Measurements from ENCODE around the gene GAD2.

GAD2 gene

GRCh38 chr10:26221541-26221940, 5.0 kb downstream of the GAD2 start:
- Histone ChIP-seq H3K4me2 (ENCODE audit: low read length) (no peak overlapping the region), H3K36me3 (replicated peaks; ENCODE audit: low read depth, low read length) (no peaks in the 10 kb centered on the region), H4K20me1 (ENCODE audit: insufficient read depth, low read length) (no peaks in the 10 kb centered on the region), H3K4me3 (ENCODE audit: low read length) (no peak overlapping the region), H3K27ac (ENCODE audit: low read length) (no peak overlapping the region), H3K79me2 (ENCODE audit: low read length) (no peaks in the 10 kb centered on the region), H3K4me1 (ENCODE audit: low read length) (no peaks in the 10 kb centered on the region), H2AFZ (ENCODE audit: low read depth, low read length) (no peak overlapping the region), H3K9ac (ENCODE audit: low read length) (no peak overlapping the region), H3K27me3 (ENCODE audit: low read depth, low read length) (peaks cover 19% of the 10 kb centered on the region; the same call in 1 of the 2 replicates), H3K9me3 (ENCODE audit: insufficient read depth, low read length) (no peaks in the 10 kb centered on the region)
- no peak for TF ChIP-seq EZH2phosphoT487 (IDR thresholded peaks at IDR 0.05; ENCODE audit: low read depth)
- TF ChIP-seq CTCF (IDR thresholded peaks at IDR 0.05; ENCODE audit: low read depth, low read length), result no peak

- TF ChIP-seq EZH2phosphoT487 (IDR thresholded peaks at IDR 0.05; ENCODE audit: low read depth) (no peak), CTCF (IDR thresholded peaks at IDR 0.05; ENCODE audit: low read depth, low read length) (no peak)
- Histone ChIP-seq H4K20me1 (ENCODE audit: insufficient read depth, low read length) (no peaks in the 10 kb centered on the region), H3K4me2 (ENCODE audit: low read length) (no peak overlapping the region), H3K9ac (ENCODE audit: low read length) (no peak overlapping the region), H3K9me3 (ENCODE audit: insufficient read depth, low read length) (no peaks in the 10 kb centered on the region), H2AFZ (ENCODE audit: low read depth, low read length) (no peak overlapping the region), H3K4me3 (ENCODE audit: low read length) (no peak overlapping the region), H3K4me1 (ENCODE audit: low read length) (no peaks in the 10 kb centered on the region), H3K79me2 (ENCODE audit: low read length) (no peaks in the 10 kb centered on the region), H3K27ac (ENCODE audit: low read length) (no peak overlapping the region), H3K27me3 (ENCODE audit: low read depth, low read length) (peaks cover 19% of the 10 kb centered on the region; the same call in 1 of the 2 replicates), H3K36me3 (replicated peaks; ENCODE audit: low read depth, low read length) (no peaks in the 10 kb centered on the region)
These were observed 6.0 kb downstream of the GAD2 start for GRCh38 chr10:26222563-26222962.

GRCh38 chr10:26225322-26225721, 8.7 kb downstream of the GAD2 start:
- Histone ChIP-seq H3K9me3 (ENCODE audit: insufficient read depth, low read length) (no peaks in the 10 kb centered on the region), H3K4me1 (ENCODE audit: low read length) (no peaks in the 10 kb centered on the region), H3K9ac (ENCODE audit: low read length) (no peak overlapping the region), H3K27me3 (ENCODE audit: low read depth, low read length) (peaks cover 19% of the 10 kb centered on the region; the same call in 1 of the 2 replicates), H3K79me2 (ENCODE audit: low read length) (no peaks in the 10 kb centered on the region), H3K4me2 (ENCODE audit: low read length) (no peak overlapping the region), H3K36me3 (replicated peaks; ENCODE audit: low read depth, low read length) (no peaks in the 10 kb centered on the region), H2AFZ (ENCODE audit: low read depth, low read length) (no peak overlapping the region), H3K27ac (ENCODE audit: low read length) (no peak overlapping the region), H4K20me1 (ENCODE audit: insufficient read depth, low read length) (no peaks in the 10 kb centered on the region), H3K4me3 (ENCODE audit: low read length) (no peak overlapping the region)
- TF ChIP-seq CTCF (IDR thresholded peaks at IDR 0.05; ENCODE audit: low read depth, low read length) (no peak), EZH2phosphoT487 (IDR thresholded peaks at IDR 0.05; ENCODE audit: low read depth) (no peak)

- Histone ChIP-seq H3K4me3 (ENCODE audit: low read length) (no peak overlapping the region), H3K9me3 (ENCODE audit: insufficient read depth, low read length) (no peaks in the 10 kb centered on the region), H3K36me3 (replicated peaks; ENCODE audit: low read depth, low read length) (no peaks in the 10 kb centered on the region), H3K79me2 (ENCODE audit: low read length) (no peaks in the 10 kb centered on the region), H3K27ac (ENCODE audit: low read length) (no peak overlapping the region), H3K4me2 (ENCODE audit: low read length) (no peak overlapping the region), H4K20me1 (ENCODE audit: insufficient read depth, low read length) (no peaks in the 10 kb centered on the region), H3K4me1 (ENCODE audit: low read length) (no peaks in the 10 kb centered on the region), H3K9ac (ENCODE audit: low read length) (no peak overlapping the region), H2AFZ (ENCODE audit: low read depth, low read length) (no peak overlapping the region), H3K27me3 (ENCODE audit: low read depth, low read length) (peaks cover 14% of the 10 kb centered on the region; the same call in 1 of the 2 replicates)
- no peak for TF ChIP-seq CTCF (IDR thresholded peaks at IDR 0.05; ENCODE audit: low read depth, low read length)
- TF ChIP-seq EZH2phosphoT487 (IDR thresholded peaks at IDR 0.05; ENCODE audit: low read depth), result no peak
These were observed 11.2 kb downstream of the GAD2 start for GRCh38 chr10:26227786-26228185.
